IPS-20b (cell line): ENCODE results near the gene ENTREP3.

Source experiments
- H3K27ac ChIP-seq: one replicate; pipeline ENCODE4 v1.5.1; 2013; ENCODE audit warnings: low read length
- H3K27me3 ChIP-seq: 2 replicates; pipeline ENCODE4 v1.6.1; 2013; ENCODE audit warnings: mild to moderate bottlenecking, low read length, inconsistent platforms; ENCODE audit not compliant: insufficient read depth
- H3K36me3 ChIP-seq: 2 replicates; pipeline ENCODE4 v1.6.1; 2013; ENCODE audit warnings: low read depth, mild to moderate bottlenecking, inconsistent platforms, low read length, moderate library complexity; ENCODE audit not compliant: insufficient read depth
- H3K4me1 ChIP-seq: 2 replicates; pipeline ENCODE4 v1.6.1; 2013; ENCODE audit warnings: mild to moderate bottlenecking, control low read depth, inconsistent platforms, low read length, moderate library complexity; ENCODE audit not compliant: insufficient read depth
- H3K4me3 ChIP-seq: 2 replicates; pipeline ENCODE4 v1.5.1; 2013; ENCODE audit warnings: mild to moderate bottlenecking, low read length, inconsistent platforms
- H3K9ac ChIP-seq: 2 replicates; pipeline ENCODE4 v1.6.1; 2013; ENCODE audit warnings: low read depth, mild to moderate bottlenecking, inconsistent platforms, low read length, moderate library complexity
- H3K9me3 ChIP-seq: 2 replicates; pipeline ENCODE4 v1.6.1; 2013; ENCODE audit warnings: mild to moderate bottlenecking, low read depth, low read length, inconsistent platforms; ENCODE audit not compliant: insufficient read depth

Gene ENTREP3

GRCh38 chr1:155260276-155260675, 5.0 kb upstream of the ENTREP3 start:
- Histone ChIP-seq H3K36me3 (peaks cover 42% of the 10 kb centered on the region), H3K9ac (no peak overlapping the region), H3K4me1 (peaks cover 5% of the 10 kb centered on the region; the same call in 1 of the 2 replicates), H3K4me3 (no peak overlapping the region), H3K27ac (no peak overlapping the region), H3K27me3 (no peaks in the 10 kb centered on the region), H3K9me3 (no peaks in the 10 kb centered on the region)

- peaks cover 3% of the 10 kb centered on the region; the same call in 1 of the 2 replicates for H3K4me1 ChIP-seq
- H3K9ac ChIP-seq: peak overlapping the region; percentile 79; the same call in 1 of the 2 replicates
- H3K4me3 ChIP-seq: peak overlapping the region; percentile 83
- H3K27ac ChIP-seq: no peak overlapping the region
- no peaks in the 10 kb centered on the region for H3K9me3 ChIP-seq
- H3K36me3 ChIP-seq: peaks cover 15% of the 10 kb centered on the region; the same call in 1 of the 2 replicates
- no peaks in the 10 kb centered on the region for H3K27me3 ChIP-seq
Observed at GRCh38 chr1:155256058-155256852, 972 bp upstream of the ENTREP3 start.

- H3K4me1 ChIP-seq: no peaks in the 10 kb centered on the region; the same call in 1 of the 2 replicates
- peaks cover 12% of the 10 kb centered on the region; the same call in 1 of the 2 replicates for H3K36me3 ChIP-seq
- no peak overlapping the region for H3K27ac ChIP-seq
- peak overlapping the region; percentile 83 for H3K4me3 ChIP-seq
- no peaks in the 10 kb centered on the region; the same call in 1 of the 2 replicates for H3K27me3 ChIP-seq
- H3K9me3 ChIP-seq: no peaks in the 10 kb centered on the region
- peak overlapping the region; percentile 79 for H3K9ac ChIP-seq
Observed at GRCh38 chr1:155254714-155255242, 505 bp downstream of the ENTREP3 start.

- H3K9me3 ChIP-seq: no peaks in the 10 kb centered on the region
- H3K27me3 ChIP-seq: no peaks in the 10 kb centered on the region; the same call in 1 of the 2 replicates
- H3K36me3 ChIP-seq: peaks cover 12% of the 10 kb centered on the region; the same call in 1 of the 2 replicates
- H3K9ac ChIP-seq: peak overlapping the region; percentile 79; the same call in 1 of the 2 replicates
- no peaks in the 10 kb centered on the region; the same call in 1 of the 2 replicates for H3K4me1 ChIP-seq
- peak overlapping the region; percentile 83 for H3K4me3 ChIP-seq
- H3K27ac ChIP-seq: no peak overlapping the region
Observed at GRCh38 chr1:155254228-155254713, 1.0 kb downstream of the ENTREP3 start.

- no peak overlapping the region for H3K9ac ChIP-seq
- peak overlapping the region; percentile 83; the same call in 1 of the 2 replicates for H3K4me3 ChIP-seq
- H3K9me3 ChIP-seq: no peaks in the 10 kb centered on the region
- no peak overlapping the region for H3K27ac ChIP-seq
- peaks cover 12% of the 10 kb centered on the region; the same call in 1 of the 2 replicates for H3K36me3 ChIP-seq
- H3K27me3 ChIP-seq: no peaks in the 10 kb centered on the region; the same call in 1 of the 2 replicates
- H3K4me1 ChIP-seq: no peaks in the 10 kb centered on the region; the same call in 1 of the 2 replicates
Observed at GRCh38 chr1:155253797-155254196, 1.5 kb downstream of the ENTREP3 start.

GRCh38 chr1:155253208-155253607, 2.1 kb downstream of the ENTREP3 start:
- Histone ChIP-seq H3K4me3 (no peak overlapping the region), H3K27ac (no peak overlapping the region), H3K4me1 (no peaks in the 10 kb centered on the region; the same call in 1 of the 2 replicates), H3K9ac (no peak overlapping the region), H3K27me3 (no peaks in the 10 kb centered on the region; the same call in 1 of the 2 replicates), H3K9me3 (no peaks in the 10 kb centered on the region), H3K36me3 (peaks cover 11% of the 10 kb centered on the region; the same call in 1 of the 2 replicates)

GRCh38 chr1:155251566-155251965, 3.7 kb downstream of the ENTREP3 start:
- peaks cover 18% of the 10 kb centered on the region; the same call in 1 of the 2 replicates for H3K36me3 ChIP-seq
- no peak overlapping the region for H3K27ac ChIP-seq
- no peak overlapping the region for H3K4me3 ChIP-seq
- no peaks in the 10 kb centered on the region for H3K9me3 ChIP-seq
- H3K9ac ChIP-seq: no peak overlapping the region
- no peaks in the 10 kb centered on the region; the same call in 1 of the 2 replicates for H3K4me1 ChIP-seq
- peaks cover 7% of the 10 kb centered on the region for H3K27me3 ChIP-seq

GRCh38 chr1:155250633-155251449, 4.4 kb downstream of the ENTREP3 start:
- no peak overlapping the region for H3K27ac ChIP-seq
- no peaks in the 10 kb centered on the region for H3K9me3 ChIP-seq
- H3K4me3 ChIP-seq: peak overlapping the region; percentile 67; the same call in 1 of the 2 replicates
- H3K4me1 ChIP-seq: no peaks in the 10 kb centered on the region; the same call in 1 of the 2 replicates
- H3K27me3 ChIP-seq: peaks cover 15% of the 10 kb centered on the region
- peaks cover 15% of the 10 kb centered on the region; the same call in 1 of the 2 replicates for H3K36me3 ChIP-seq
- no peak overlapping the region for H3K9ac ChIP-seq

GRCh38 chr1:155250246-155250632, 5.0 kb downstream of the ENTREP3 start:
- Histone ChIP-seq H3K4me1 (no peaks in the 10 kb centered on the region; the same call in 1 of the 2 replicates), H3K27ac (no peak overlapping the region), H3K9me3 (no peaks in the 10 kb centered on the region), H3K9ac (no peak overlapping the region), H3K4me3 (peak overlapping the region; percentile 67; the same call in 1 of the 2 replicates), H3K27me3 (peaks cover 20% of the 10 kb centered on the region), H3K36me3 (peaks cover 15% of the 10 kb centered on the region; the same call in 1 of the 2 replicates)

- Histone ChIP-seq H3K27me3 (peaks cover 29% of the 10 kb centered on the region), H3K36me3 (peaks cover 15% of the 10 kb centered on the region; the same call in 1 of the 2 replicates), H3K9ac (no peak overlapping the region)
Observed at GRCh38 chr1:155247667-155248553, 7.4 kb downstream of the ENTREP3 start.

More at GRCh38 chr1:155247667-155248553, 7.4 kb downstream of the ENTREP3 start:
- no peaks in the 10 kb centered on the region; the same call in 1 of the 2 replicates for H3K4me1 ChIP-seq
- H3K9me3 ChIP-seq: no peaks in the 10 kb centered on the region
- no peak overlapping the region for H3K4me3 ChIP-seq
- no peak overlapping the region for H3K27ac ChIP-seq
